ENCODE results near the gene KCNQ5.

GRCh38 chr6:73083886-73084285, 462.0 kb downstream of the KCNQ5 start:
- no peak for TF ChIP-seq CTCF (IDR thresholded peaks at IDR 0.05)
- TF ChIP-seq POLR2AphosphoS5 (IDR thresholded peaks at IDR 0.05; ENCODE audit: insufficient read depth in 1 of 2, low read depth in 1 of 2) = no peak
- TF ChIP-seq POLR2A (IDR thresholded peaks at IDR 0.05) = no peak

All from vagina (tissue), 2 donors.